ENCODE data around the gene AP3S2. TPM values are rescaled to one million over a fixed set of nuclear protein-coding genes. Genes with fewer than 3 reads are reported as not detected.

The AP3S2 gene
- total and polyA plus RNA-seq, 2 experiments from 2014 or later, result 9.4 to 93.3 TPM

DNA sequence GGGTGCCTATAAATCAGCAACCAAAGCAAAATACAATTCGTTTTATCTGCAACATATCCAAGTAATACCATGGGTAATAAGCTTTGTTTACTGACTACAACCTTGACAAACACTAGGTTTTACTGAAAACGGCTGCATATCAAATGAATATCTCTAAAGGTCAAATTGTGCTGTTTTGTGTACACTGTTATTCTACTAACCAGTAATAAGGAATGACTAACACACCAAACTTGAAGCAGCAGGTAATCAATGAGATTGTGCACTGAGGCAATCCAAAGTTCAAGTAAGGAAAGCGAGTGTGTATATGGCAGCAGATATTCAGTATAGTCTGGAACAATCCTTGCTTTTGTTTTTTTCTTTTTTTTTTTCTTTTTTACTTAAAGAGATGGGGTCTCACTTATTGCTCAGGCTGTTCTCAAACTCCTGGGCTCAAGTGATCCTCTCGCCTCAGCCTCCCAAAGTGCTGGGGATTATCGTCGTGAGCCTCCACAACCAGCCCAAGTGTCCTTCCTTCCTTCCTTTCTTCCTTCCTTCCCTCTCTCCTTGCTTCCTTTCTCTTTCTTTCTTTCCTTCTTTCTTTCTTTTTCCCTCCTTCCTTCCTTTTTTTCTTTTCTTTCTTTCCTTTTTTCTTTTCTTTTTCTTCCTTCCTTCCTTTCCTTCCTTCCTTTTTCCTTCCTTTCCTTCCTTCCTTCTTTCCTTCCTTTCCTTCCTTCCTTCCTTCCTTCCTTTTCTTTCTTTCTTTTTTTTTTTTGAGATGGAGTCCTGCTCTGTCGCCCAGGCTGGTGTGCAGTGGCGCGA lies 34.9 kb downstream of the AP3S2 start (continued):
- TF ChIP-seq, protein P1, sequence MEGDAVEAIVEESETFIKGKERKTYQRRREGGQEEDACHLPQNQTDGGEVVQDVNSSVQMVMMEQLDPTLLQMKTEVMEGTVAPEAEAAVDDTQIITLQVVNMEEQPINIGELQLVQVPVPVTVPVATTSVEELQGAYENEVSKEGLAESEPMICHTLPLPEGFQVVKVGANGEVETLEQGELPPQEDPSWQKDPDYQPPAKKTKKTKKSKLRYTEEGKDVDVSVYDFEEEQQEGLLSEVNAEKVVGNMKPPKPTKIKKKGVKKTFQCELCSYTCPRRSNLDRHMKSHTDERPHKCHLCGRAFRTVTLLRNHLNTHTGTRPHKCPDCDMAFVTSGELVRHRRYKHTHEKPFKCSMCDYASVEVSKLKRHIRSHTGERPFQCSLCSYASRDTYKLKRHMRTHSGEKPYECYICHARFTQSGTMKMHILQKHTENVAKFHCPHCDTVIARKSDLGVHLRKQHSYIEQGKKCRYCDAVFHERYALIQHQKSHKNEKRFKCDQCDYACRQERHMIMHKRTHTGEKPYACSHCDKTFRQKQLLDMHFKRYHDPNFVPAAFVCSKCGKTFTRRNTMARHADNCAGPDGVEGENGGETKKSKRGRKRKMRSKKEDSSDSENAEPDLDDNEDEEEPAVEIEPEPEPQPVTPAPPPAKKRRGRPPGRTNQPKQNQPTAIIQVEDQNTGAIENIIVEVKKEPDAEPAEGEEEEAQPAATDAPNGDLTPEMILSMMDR (conservative IDR thresholded peaks at IDR 0.05; ENCODE audit: low read depth in 2 of 2), result no peak
- TF ChIP-seq, protein P2, sequence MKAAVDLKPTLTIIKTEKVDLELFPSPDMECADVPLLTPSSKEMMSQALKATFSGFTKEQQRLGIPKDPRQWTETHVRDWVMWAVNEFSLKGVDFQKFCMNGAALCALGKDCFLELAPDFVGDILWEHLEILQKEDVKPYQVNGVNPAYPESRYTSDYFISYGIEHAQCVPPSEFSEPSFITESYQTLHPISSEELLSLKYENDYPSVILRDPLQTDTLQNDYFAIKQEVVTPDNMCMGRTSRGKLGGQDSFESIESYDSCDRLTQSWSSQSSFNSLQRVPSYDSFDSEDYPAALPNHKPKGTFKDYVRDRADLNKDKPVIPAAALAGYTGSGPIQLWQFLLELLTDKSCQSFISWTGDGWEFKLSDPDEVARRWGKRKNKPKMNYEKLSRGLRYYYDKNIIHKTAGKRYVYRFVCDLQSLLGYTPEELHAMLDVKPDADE (IDR thresholded peaks at IDR 0.05), result no peak
- no peak for TF ChIP-seq ZNF331 (CRISPR knock-in tag; IDR thresholded peaks at IDR 0.05; ENCODE audit: low read depth)

DNA sequence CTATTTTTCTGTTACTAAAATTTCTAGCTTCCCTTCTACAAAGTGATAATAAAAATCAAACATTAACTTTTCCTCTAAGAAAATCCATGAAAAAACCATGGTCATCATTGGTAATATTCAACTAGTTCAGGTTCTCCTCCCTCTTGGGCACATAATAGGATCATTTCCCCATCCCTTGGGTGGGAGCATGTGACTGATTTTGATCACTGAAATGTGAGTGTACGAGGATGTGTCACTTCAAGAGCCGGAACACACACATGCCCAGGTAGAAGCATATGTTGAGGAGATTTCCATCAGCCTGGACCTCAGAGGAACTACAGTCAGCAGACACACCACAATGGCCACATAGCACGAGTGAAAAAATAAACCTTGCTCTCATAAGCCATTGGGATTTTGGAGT lies 36.1 kb downstream of the AP3S2 start:
- H3K4me2 ChIP-seq, result no peak overlapping the region
- Mint-ChIP-seq H3K4me1 (no peaks in the 10 kb centered on the region), H3K9me3 (peaks cover 17% of the 10 kb centered on the region), H3K36me3 (ENCODE audit: low read depth) (peaks cover 30% of the 10 kb centered on the region), H3K27me3 (ENCODE audit: insufficient read depth, low read depth, poor library complexity) (peaks cover 3% of the 10 kb centered on the region), H3K4me3 (no peak overlapping the region), H3K27ac (no peak overlapping the region)
- H4K20me1 ChIP-seq (replicated peaks; ENCODE audit: insufficient read depth), result peaks cover 4% of the 10 kb centered on the region; the same call in 1 of the 2 replicates
- ATAC-seq, result no peak
- H3K4me1 ChIP-seq (ENCODE audit: insufficient read depth), result no peaks in the 10 kb centered on the region
- no peaks in the 10 kb centered on the region; the same call in 1 of the 2 replicates for H3K79me2 ChIP-seq (replicated peaks; ENCODE audit: insufficient read depth)
- H3K9me2 ChIP-seq (ENCODE audit: insufficient read depth), result no peaks in the 10 kb centered on the region
- H2AFZ ChIP-seq, result no peak overlapping the region
- no peak for DNase-seq (ENCODE audit: low spot score)
- no peaks in the 10 kb centered on the region for H3F3A ChIP-seq (replicated peaks; ENCODE audit: low read depth)
- H3K36me3 ChIP-seq (ENCODE audit: insufficient read depth), result peaks cover 2% of the 10 kb centered on the region
- no peak overlapping the region for H3K27ac ChIP-seq (ENCODE audit: low read depth)
- no peak overlapping the region for H3K4me3 ChIP-seq
- no peaks in the 10 kb centered on the region for H3K27me3 ChIP-seq (ENCODE audit: insufficient read depth)
- TF ChIP-seq, protein P3, sequence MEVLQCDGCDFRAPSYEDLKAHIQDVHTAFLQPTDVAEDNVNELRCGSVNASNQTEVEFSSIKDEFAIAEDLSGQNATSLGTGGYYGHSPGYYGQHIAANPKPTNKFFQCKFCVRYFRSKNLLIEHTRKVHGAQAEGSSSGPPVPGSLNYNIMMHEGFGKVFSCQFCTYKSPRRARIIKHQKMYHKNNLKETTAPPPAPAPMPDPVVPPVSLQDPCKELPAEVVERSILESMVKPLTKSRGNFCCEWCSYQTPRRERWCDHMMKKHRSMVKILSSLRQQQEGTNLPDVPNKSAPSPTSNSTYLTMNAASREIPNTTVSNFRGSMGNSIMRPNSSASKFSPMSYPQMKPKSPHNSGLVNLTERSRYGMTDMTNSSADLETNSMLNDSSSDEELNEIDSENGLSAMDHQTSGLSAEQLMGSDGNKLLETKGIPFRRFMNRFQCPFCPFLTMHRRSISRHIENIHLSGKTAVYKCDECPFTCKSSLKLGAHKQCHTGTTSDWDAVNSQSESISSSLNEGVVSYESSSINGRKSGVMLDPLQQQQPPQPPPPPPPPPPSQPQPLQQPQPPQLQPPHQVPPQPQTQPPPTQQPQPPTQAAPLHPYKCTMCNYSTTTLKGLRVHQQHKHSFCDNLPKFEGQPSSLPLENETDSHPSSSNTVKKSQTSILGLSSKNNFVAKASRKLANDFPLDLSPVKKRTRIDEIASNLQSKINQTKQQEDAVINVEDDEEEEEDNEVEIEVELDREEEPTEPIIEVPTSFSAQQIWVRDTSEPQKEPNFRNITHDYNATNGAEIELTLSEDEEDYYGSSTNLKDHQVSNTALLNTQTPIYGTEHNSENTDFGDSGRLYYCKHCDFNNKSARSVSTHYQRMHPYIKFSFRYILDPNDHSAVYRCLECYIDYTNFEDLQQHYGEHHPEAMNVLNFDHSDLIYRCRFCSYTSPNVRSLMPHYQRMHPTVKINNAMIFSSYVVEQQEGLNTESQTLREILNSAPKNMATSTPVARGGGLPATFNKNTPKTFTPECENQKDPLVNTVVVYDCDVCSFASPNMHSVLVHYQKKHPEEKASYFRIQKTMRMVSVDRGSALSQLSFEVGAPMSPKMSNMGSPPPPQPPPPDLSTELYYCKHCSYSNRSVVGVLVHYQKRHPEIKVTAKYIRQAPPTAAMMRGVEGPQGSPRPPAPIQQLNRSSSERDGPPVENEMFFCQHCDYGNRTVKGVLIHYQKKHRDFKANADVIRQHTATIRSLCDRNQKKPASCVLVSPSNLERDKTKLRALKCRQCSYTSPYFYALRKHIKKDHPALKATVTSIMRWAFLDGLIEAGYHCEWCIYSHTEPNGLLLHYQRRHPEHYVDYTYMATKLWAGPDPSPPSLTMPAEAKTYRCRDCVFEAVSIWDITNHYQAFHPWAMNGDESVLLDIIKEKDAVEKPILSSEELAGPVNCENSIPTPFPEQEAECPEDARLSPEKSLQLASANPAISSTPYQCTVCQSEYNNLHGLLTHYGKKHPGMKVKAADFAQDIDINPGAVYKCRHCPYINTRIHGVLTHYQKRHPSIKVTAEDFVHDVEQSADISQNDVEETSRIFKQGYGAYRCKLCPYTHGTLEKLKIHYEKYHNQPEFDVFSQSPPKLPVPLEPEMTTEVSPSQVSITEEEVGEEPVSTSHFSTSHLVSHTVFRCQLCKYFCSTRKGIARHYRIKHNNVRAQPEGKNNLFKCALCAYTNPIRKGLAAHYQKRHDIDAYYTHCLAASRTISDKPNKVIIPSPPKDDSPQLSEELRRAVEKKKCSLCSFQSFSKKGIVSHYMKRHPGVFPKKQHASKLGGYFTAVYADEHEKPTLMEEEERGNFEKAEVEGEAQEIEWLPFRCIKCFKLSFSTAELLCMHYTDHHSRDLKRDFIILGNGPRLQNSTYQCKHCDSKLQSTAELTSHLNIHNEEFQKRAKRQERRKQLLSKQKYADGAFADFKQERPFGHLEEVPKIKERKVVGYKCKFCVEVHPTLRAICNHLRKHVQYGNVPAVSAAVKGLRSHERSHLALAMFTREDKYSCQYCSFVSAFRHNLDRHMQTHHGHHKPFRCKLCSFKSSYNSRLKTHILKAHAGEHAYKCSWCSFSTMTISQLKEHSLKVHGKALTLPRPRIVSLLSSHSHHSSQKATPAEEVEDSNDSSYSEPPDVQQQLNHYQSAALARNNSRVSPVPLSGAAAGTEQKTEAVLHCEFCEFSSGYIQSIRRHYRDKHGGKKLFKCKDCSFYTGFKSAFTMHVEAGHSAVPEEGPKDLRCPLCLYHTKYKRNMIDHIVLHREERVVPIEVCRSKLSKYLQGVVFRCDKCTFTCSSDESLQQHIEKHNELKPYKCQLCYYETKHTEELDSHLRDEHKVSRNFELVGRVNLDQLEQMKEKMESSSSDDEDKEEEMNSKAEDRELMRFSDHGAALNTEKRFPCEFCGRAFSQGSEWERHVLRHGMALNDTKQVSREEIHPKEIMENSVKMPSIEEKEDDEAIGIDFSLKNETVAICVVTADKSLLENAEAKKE (CRISPR knock-in tag; IDR thresholded peaks at IDR 0.05), result no peak
- TF ChIP-seq CREB1 (CRISPR knock-in tag; IDR thresholded peaks at IDR 0.05; ENCODE audit: low read depth) (no peak), EZH2 (IDR thresholded peaks at IDR 0.05; ENCODE audit: low read depth, unreplicated experiment) (no peak), JUNB (IDR thresholded peaks at IDR 0.05; ENCODE audit: unreplicated experiment) (no peak)
- TF ChIP-seq, protein P4, sequence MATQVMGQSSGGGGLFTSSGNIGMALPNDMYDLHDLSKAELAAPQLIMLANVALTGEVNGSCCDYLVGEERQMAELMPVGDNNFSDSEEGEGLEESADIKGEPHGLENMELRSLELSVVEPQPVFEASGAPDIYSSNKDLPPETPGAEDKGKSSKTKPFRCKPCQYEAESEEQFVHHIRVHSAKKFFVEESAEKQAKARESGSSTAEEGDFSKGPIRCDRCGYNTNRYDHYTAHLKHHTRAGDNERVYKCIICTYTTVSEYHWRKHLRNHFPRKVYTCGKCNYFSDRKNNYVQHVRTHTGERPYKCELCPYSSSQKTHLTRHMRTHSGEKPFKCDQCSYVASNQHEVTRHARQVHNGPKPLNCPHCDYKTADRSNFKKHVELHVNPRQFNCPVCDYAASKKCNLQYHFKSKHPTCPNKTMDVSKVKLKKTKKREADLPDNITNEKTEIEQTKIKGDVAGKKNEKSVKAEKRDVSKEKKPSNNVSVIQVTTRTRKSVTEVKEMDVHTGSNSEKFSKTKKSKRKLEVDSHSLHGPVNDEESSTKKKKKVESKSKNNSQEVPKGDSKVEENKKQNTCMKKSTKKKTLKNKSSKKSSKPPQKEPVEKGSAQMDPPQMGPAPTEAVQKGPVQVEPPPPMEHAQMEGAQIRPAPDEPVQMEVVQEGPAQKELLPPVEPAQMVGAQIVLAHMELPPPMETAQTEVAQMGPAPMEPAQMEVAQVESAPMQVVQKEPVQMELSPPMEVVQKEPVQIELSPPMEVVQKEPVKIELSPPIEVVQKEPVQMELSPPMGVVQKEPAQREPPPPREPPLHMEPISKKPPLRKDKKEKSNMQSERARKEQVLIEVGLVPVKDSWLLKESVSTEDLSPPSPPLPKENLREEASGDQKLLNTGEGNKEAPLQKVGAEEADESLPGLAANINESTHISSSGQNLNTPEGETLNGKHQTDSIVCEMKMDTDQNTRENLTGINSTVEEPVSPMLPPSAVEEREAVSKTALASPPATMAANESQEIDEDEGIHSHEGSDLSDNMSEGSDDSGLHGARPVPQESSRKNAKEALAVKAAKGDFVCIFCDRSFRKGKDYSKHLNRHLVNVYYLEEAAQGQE (IDR thresholded peaks at IDR 0.05; ENCODE audit: unreplicated experiment), result no peak
- TF ChIP-seq, protein P1 (conservative IDR thresholded peaks at IDR 0.05; ENCODE audit: low read depth in 2 of 2), result no peak

All from GM23338 (cell line).